Adipocyte (in vitro differentiated cells): Measurements from ENCODE around the gene RALA.
A peak's percentile ranks its signal among the peaks of the same experiment; 100 is the strongest.
"Not testable (repeated sequence)": the region's sequence is repeated elsewhere in the genome, so short reads cannot be mapped to it uniquely, and the experiment has no call there.

Experiments
- DNase-seq: peaks from one replicate; pipeline ENCODE4 v3.0.0-alpha.2; 2015; ENCODE audit warnings: low read depth
- H3K27me3 ChIP-seq: replicated peaks from 2 replicates; pipeline ENCODE4 v1.7.0; 2013; ENCODE audit warnings: mild to moderate bottlenecking, low read length, moderate library complexity; ENCODE audit not compliant: control insufficient read depth, insufficient read depth
- H3K36me3 ChIP-seq: 2 replicates; pipeline ENCODE4 v1.7.0; 2013; ENCODE audit warnings: low read length, mild to moderate bottlenecking, moderate library complexity; ENCODE audit not compliant: control insufficient read depth, insufficient read depth, severe bottlenecking
- H3K4me1 ChIP-seq: 2 replicates; pipeline ENCODE4 v1.7.0; 2013; ENCODE audit warnings: mild to moderate bottlenecking, low read length, moderate library complexity; ENCODE audit not compliant: control insufficient read depth, insufficient read depth
- H3K4me3 ChIP-seq: 2 replicates; pipeline ENCODE4 v1.7.0; 2013; ENCODE audit warnings: mild to moderate bottlenecking, low read length, moderate library complexity
- H3K9ac ChIP-seq: 2 replicates; pipeline ENCODE4 v1.7.0; 2013; ENCODE audit warnings: mild to moderate bottlenecking, low read length, moderate library complexity
- H3K9me3 ChIP-seq: 2 replicates; pipeline ENCODE4 v1.7.0; 2013; ENCODE audit warnings: mild to moderate bottlenecking, low read length, moderate library complexity; ENCODE audit not compliant: control insufficient read depth

Gene RALA

DNA sequence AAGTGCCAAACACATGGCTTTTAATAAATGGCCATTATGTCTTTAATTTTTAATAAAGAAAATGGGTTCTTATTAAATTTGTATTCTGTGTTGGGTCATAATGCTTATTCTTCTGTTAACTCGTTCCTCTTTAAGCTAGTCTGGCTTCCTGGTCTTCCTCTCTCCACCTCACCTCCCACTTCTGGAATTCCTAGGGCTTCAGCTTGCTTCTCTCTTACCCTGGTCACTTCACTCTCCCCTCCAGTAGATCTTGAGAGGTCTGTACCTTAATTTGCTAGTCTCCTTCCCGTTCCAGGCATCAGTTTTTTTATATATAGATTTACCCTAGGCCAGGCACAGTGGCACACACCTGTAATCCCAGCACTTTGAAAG, 111.2 kb downstream of the RALA start:
- no peaks in the 10 kb centered on the region for H3K27me3 ChIP-seq
- H3K9me3 ChIP-seq: no peaks in the 10 kb centered on the region
- peak overlapping the region; percentile 86 for H3K4me3 ChIP-seq
- H3K9ac ChIP-seq: no peak overlapping the region
- peaks cover 23% of the 10 kb centered on the region for H3K4me1 ChIP-seq
- peak; percentile 17 for DNase-seq
- no peaks in the 10 kb centered on the region for H3K36me3 ChIP-seq

DNA sequence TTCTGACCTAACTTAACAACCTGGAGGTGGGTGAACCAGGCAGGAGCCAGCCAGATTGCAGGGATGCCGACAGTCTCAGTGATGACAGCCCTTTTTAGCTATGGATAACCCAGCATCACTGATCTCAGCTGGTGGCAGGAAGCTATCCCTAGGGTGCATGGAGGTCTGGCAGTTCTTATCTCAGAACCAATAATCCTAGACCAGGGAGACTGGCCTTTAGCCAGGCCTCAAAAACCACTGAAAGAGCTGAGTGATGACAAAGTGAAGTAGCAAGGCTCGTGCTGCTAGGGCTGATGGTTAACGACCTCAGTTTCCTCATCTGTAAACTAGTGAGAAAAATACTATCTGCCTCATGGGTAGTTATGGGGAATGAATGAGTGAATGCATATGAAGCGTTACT, 112.5 kb downstream of the RALA start:
- no peak overlapping the region for H3K4me3 ChIP-seq

DNA sequence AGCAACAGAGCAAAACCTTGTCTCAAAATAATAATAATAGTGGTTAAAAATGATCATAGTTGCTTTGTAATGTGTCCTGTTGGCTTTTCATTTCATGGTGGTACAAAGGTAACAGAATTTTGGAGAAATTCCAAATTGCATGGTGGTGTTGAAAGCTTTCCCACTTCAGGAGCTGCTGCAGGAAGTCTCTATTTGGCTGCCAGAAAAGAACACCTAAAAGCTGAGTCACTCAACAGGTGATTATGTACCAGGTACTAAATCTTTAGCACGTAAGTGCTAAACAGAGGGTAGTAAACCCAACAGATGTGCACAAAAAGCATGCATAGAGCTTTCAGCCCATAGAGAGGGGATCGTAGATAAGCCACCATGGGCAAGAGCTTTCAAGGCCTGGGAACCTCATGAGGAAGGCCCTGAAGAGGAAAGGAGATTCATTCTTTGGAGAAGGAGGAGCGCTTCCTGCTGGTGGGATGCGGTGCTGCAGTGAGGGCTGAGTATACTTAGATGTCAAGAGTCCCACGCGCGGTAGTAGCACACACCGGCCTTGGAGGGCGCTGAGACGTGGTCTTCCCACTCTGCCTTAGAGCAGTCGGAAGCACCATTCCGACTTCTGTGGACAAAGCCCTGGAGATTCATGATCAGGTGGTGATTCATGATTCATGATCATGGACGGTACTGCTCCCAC, 118.7 kb downstream of the RALA start:
- H3K36me3 ChIP-seq: no peaks in the 10 kb centered on the region
- DNase-seq: no peak
- H3K9ac ChIP-seq: no peak overlapping the region
- H3K4me1 ChIP-seq: no peaks in the 10 kb centered on the region
- H3K4me3 ChIP-seq: no peak overlapping the region
- H3K9me3 ChIP-seq: no peaks in the 10 kb centered on the region
- no peaks in the 10 kb centered on the region for H3K27me3 ChIP-seq

More for the DNA sequence above, 112.5 kb downstream of the RALA start:
- H3K27me3 ChIP-seq: no peaks in the 10 kb centered on the region
- no peaks in the 10 kb centered on the region for H3K36me3 ChIP-seq
- H3K9me3 ChIP-seq: no peaks in the 10 kb centered on the region
- H3K4me1 ChIP-seq: peaks cover 23% of the 10 kb centered on the region
- no peak overlapping the region for H3K9ac ChIP-seq
- DNase-seq: no peak

DNA sequence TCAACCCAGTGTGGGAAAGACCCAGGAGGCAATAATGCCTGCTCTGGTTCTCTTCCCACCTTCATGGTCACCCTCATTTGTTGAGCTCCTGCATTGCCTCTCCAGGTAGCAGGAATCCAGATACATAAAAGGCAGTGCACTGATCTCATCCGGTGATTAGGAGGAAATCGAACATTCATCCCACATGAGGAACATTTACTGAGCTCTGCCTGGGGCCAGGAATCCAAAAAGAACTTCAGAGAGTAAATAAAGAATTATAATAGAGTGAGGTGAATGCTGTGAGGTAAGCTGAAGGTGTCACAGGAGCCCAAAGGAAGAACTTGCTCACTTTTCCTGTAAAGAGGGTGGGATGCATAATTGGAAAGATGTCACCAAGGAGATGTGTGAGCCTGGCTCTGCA, 121.2 kb downstream of the RALA start:
- H3K9me3 ChIP-seq: no peaks in the 10 kb centered on the region
- no peaks in the 10 kb centered on the region for H3K36me3 ChIP-seq
- no peak for DNase-seq

DNA sequence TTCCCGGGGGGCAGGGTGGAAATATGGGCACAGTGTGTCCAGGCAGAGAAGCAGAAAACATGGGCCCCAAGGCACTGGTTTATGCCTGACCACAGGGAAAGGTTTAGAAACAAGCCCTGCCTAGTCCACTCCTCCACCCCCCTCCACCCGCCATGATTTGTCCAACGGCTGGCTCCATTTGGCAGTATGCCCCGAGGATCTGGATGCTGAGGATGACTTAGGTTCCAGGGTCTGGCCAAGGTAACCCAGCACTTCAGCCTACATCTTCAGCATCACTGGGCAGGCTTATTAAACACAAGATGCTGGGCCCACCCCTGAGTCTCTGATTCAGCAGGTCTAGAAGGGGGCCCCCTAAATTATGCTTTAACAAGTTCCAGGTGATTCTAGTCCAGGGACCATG, 121.9 kb downstream of the RALA start:
- DNase-seq: no peak
- Histone ChIP-seq H3K4me3 (no peak overlapping the region), H3K36me3 (no peaks in the 10 kb centered on the region), H3K4me1 (peaks cover 3% of the 10 kb centered on the region), H3K27me3 (no peaks in the 10 kb centered on the region), H3K9me3 (no peaks in the 10 kb centered on the region), H3K9ac (no peak overlapping the region)

More for the DNA sequence above, 121.2 kb downstream of the RALA start:
- peaks cover 3% of the 10 kb centered on the region for H3K4me1 ChIP-seq
- H3K4me3 ChIP-seq: no peak overlapping the region
- H3K9ac ChIP-seq: no peak overlapping the region
- no peaks in the 10 kb centered on the region for H3K27me3 ChIP-seq

DNA sequence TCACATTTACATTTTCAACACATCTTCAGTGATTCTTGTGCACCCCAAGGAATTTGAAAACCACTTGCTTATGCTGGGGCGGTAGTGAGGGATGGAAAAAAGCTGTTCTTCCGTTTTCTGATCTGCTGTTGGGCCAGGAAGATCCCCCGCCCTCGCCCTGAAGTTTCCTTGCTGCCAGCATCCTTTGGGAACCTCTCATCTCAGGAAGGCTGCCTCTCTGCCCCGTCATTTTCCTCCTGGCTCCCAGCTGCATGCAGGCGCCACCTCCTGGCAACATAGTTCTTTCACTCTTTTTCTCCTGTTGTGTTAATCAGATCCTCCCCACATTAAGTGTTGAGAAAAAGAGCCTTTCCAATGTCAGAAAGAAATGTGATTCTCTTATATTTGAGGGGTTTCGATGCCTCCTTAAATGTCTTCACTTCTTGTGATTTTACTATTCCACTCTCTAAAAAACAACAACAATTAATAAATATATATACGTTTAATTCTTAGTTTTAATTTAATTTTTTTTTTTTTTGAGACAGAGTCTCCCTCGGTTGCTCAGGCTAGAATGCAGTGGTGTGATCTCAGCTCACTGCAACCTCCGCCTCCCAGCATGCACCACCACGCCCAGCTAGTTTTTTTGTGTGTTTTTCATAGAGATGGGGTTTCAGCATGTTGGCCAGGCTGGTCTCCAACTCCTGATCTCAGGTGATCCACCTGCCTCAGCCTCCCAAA, 122.9 kb downstream of the RALA start:
- DNase-seq: peak; percentile 92
- peaks cover 3% of the 10 kb centered on the region for H3K4me1 ChIP-seq
- H3K9me3 ChIP-seq: no peaks in the 10 kb centered on the region
- no peak overlapping the region for H3K4me3 ChIP-seq
- no peaks in the 10 kb centered on the region for H3K27me3 ChIP-seq
- no peak overlapping the region for H3K9ac ChIP-seq
- H3K36me3 ChIP-seq: no peaks in the 10 kb centered on the region

DNA sequence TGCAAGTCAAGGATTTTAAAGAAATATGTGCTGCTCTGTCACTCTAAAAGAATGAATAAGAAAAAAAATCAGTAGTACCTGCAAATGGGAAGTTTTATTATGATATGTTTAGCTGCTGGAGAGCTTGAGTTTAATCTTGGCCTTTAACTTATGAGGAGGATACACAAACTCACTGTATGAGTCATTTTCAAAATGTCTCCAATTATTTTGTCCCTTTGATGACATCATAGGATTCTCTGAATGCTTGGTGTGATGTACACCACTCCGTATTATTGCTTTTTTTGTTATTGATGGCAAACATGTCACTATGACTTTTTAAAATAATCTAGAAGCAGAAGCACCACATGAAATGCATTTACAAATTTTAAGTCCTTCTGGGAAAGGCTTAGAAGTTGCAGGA, 125.8 kb downstream of the RALA start:
- Histone ChIP-seq H3K4me3 (no peak overlapping the region), H3K9me3 (no peaks in the 10 kb centered on the region), H3K36me3 (no peaks in the 10 kb centered on the region), H3K9ac (no peak overlapping the region), H3K4me1 (peaks cover 4% of the 10 kb centered on the region), H3K27me3 (no peaks in the 10 kb centered on the region)
- peak; percentile 73 for DNase-seq

DNA sequence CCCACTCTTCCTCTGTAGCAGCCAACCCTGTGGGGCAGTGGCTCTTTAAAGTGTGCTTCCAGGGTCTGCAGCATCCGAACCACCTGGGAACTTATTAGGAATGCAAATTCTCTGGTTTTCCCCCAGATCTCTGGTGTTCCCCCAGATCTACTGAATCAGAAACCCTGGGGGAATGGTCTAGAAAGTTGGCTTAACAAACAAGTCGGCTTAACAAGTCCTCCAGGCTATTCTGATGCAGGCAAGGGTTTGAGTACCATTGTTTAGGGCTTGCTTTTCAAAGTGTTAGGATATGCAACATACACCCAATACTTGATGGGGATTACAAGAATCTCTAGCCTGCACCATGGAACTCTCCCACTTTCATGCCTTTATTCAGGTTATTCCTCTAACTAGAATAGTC, 126.3 kb downstream of the RALA start:
- H3K9ac ChIP-seq: no peak overlapping the region
- no peaks in the 10 kb centered on the region for H3K36me3 ChIP-seq
- DNase-seq: no peak
- no peaks in the 10 kb centered on the region for H3K9me3 ChIP-seq
- peaks cover 10% of the 10 kb centered on the region for H3K4me1 ChIP-seq
- no peak overlapping the region for H3K4me3 ChIP-seq
- H3K27me3 ChIP-seq: no peaks in the 10 kb centered on the region

DNA sequence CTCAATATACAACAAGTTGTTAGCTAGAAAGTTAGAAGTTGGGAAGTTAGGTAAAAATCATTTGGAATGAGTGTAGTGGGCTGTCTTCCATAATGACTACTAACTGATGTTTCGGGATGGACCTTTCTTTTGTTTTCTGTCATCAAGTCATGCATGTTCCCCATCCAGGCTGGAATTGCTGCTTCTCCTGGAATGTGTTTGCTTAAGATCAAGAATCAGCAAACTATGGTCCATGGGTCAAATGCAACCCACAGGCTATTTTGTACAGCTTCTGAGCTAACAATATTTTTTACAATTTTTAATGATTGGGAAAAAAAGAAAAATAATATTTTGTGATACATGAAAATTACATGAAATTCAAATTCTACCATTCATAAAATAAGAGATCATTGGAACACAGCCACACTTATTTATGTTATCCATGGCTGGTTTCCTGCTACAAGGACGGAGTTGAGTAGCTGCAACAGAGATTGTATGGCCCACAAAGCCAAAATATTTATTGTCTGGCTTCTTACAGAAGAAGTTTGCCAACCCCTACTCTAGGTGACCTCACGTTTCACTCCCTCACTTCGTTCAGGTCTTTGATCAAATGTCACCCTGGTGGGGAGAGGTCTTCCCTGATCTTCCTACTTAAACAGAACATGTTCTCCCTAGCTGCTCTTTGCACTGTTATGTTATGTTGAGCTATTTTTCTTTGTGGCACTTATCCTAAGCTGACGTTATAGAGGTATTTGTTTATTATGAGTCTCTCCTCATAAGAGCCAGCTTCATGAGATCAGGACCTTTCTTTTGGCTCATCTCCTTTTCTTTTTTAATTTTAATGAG, 127.1 kb downstream of the RALA start:
- Histone ChIP-seq H3K27me3 (no peaks in the 10 kb centered on the region), H3K4me3 (no peak overlapping the region), H3K9me3 (no peaks in the 10 kb centered on the region), H3K9ac (no peak overlapping the region), H3K36me3 (no peaks in the 10 kb centered on the region), H3K4me1 (peaks cover 16% of the 10 kb centered on the region)
- no peak for DNase-seq

DNA sequence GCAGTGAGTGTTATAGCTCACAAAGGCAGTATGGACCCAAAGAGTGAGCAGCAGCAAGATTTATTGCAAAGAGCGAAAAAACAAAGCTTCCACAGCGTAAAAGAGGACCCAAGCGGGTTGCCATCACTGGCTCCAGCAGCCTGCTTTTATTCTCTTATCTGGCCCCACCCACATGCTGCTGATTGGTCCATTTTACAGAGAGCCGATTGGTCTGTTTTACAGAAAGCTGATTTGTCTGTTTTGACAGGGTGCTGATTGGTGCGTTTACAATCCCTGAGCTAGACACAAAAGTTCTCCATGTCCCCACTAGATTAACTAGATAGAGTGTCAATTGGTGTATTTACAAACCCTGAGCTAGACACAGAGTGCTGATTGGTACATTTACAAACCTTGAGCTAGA, 129.9 kb downstream of the RALA start:
- DNase-seq, H3K36me3 ChIP-seq, H3K9ac ChIP-seq, H3K27me3 ChIP-seq, H3K9me3 ChIP-seq, H3K4me3 ChIP-seq: not testable (repeated sequence)
- peaks cover 16% of the 10 kb centered on the region for H3K4me1 ChIP-seq

DNA sequence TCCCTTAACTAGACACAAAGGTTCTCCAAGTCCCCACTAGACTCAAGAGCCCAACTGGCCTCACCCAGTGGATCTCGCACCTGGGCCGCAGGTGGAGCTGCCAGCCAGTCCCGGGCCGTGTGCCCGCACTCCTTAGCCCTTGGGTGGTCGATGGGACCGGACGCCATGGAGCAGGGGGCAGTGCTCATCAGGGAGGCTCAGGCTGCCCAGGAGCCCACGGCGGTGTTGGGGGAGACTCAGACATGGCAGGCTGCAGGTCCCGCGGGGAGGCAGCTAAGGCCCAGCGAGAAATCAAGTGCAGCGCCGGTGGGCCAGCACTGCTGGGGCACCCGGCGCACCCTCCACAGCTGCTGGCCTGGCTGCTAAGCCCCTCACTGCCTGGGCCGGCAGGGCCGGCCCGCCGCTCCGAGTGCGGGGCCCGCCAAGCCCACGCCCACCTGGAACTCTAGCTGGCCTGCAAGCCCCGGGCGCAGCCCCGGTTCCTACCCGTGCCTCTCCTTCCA, 130.5 kb downstream of the RALA start:
- Histone ChIP-seq H3K4me1 (peaks cover 15% of the 10 kb centered on the region), H3K36me3 (no peaks in the 10 kb centered on the region), H3K27me3 (no peaks in the 10 kb centered on the region), H3K9me3 (no peaks in the 10 kb centered on the region), H3K4me3 (peak overlapping the region; percentile 11), H3K9ac (peak overlapping the region; percentile 57)
- DNase-seq: no peak
